Effector CD8-positive, alpha-beta T cell (primary cell): ENCODE data around the gene FCAR.
"Not testable (repeated sequence)": the region's sequence is repeated elsewhere in the genome, so short reads cannot be mapped to it uniquely, and the experiment has no call there.

Experiments
- DNase-seq: peaks from one replicate; lab custom pipeline; 2025; lab: John Stamatoyannopoulos, UW
- total RNA-seq, 4 experiments: gene quantifications; one replicate each; lab custom pipeline; 2026; lab: John Stamatoyannopoulos, UW

Gene FCAR
- 0 reads per million in 4 experiments for total RNA-seq

DNA sequence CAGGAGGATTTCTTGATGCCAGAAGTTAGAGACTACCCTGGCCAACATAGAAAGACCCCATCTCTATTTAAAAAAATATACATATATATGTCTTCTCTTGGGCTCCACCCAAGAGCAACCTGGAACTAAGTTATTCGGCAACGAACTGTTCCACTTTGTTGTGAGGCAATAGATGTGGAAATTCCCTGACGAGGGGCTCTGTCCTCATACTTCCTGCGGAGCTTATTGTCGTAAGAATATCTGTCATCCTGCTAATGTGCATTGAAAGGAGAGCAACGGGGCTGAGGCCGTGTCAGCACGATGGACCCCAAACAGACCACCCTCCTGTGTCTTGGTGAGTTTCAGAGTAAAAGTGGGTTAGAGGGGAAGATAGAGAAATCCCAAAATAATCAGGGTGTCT is at the start of gene FCAR:
Gene FCAR (plus strand): TSS at position 246 of the 400 bp plus-strand sequence. CDS start 55 bp downstream, at position 301.
- DNase-seq = no peak

DNA sequence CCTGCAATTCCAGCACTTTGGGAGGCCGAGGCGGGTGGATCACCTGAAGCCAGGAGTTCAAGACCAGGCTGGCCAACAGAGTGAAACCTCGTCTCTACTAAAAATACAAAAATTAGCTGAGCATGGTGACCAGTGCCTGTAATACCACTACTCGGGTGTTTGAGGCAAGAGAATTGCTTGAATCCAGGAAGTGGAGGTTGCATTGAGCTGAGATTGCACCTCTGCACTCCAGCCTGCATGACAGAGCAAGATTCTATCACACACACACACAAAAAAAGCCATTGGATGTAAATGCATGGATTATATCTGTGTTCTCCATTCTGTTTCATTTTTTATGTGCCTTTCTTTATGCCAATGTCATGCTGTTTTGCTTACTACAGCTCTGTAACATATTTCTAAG is 49.6 kb upstream of the FCAR start:
- DNase-seq = not testable (repeated sequence)

DNA sequence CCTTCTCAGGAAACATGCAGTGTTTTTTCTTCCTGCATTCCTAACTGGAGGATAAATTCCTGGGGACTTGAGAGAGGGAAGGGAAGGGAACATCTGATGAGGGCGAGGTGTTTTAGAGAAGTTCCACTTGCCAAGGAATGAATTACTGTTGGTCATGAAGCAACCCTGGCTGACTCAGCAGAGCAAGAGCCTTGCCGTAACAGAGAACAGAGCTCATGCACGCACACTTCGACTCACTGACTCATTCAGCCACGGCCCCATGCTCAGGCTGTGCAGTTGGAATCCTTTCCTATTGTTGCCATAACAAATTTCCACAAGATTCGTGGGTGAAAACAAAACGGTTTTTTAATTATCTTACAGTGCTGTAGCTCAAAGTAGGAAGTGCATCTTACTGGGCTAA is 48.7 kb upstream of the FCAR start:
- DNase-seq = not testable (repeated sequence)

DNA sequence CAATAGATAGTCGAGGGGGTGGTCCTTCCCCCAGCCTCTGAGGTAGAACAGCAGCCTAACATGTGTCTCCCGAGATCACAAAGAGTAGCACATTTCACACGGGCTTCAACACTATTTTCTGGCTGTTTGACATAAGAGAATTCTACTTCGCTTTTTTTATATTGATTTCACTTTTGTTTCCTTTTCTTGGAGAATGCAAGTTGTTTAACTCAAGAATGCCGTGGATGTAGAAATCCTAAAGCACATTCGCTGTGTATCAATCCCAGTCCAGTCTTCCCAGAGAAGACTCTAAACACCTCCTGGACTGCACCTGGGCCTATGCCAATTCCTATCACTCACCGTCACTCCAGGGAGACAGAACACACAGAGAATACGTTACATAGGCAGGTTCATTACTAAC is 46.0 kb upstream of the FCAR start:
- DNase-seq = not testable (repeated sequence)

DNA sequence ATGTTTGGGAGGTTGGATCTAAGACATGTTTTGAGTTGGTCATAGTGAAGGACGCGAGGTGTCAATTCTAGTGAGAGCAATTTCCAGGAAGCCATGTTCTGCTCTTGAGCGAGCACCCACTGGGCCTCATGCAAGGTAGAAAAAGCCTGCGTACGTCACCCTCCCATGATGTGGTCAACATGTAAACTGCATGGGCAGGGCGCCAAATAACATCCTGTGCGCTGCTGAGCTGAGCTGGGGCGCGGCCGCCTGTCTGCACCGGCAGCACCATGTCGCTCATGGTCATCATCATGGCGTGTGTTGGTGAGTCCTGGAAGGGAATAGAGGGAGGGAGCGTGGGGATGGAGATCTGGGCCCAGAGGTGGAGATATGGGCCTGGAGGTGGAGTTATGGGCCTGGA is 41.5 kb upstream of the FCAR start, which contains the start of gene KIR2DS4:
Gene KIR2DS4 (plus strand): TSS at position 181 of the 400 bp plus-strand sequence.
- DNase-seq = not testable (repeated sequence)

DNA sequence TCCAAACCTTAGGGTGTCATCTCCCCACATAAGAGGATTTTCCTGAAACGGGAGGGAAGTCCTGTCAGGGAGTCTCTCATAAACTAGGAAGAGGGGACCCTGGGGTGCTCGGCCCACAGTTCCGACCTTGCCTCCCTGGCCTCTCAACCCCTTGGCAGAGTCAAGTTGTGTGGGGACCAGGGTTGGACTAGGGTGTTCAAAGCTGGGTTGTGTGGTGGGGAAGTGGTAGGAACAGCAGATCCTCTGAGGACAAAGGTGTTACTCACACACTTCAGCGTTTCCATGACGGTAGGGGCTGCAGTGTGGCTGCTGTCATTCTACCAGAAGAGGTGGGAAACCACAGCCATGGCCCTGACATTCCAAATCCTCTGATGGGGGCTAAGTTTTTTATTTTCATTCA is 38.9 kb upstream of the FCAR start:
- not testable (repeated sequence) for DNase-seq

DNA sequence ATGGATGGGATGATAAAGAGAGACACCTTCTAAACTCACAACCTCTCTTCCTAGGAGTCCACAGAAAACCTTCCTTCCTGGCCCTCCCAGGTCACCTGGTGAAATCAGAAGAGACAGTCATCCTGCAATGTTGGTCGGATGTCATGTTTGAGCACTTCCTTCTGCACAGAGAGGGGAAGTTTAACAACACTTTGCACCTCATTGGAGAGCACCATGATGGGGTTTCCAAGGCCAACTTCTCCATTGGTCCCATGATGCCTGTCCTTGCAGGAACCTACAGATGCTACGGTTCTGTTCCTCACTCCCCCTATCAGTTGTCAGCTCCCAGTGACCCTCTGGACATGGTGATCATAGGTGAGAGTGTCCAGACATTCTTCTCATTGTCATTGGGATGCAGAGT is 36.5 kb upstream of the FCAR start:
- DNase-seq = not testable (repeated sequence)

DNA sequence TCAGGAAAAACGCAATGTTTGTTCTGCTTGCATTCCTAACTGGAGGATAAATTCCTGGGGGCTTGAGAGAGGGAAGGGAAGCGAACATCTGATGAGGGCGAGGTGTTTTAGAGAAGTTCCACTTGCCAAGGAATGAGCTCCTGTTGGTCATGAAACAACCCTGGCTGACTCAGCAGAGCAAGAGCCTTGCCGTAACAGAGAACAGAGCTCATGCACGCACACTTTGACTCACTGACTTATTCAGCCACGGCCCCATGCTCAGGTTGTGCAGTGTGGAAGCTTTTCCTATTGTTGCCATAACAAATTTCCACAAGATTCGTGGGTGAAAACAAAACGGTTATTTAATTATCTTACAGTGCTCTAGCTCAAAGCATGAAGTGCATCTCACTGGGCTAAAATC is 30.9 kb upstream of the FCAR start:
- not testable (repeated sequence) for DNase-seq

DNA sequence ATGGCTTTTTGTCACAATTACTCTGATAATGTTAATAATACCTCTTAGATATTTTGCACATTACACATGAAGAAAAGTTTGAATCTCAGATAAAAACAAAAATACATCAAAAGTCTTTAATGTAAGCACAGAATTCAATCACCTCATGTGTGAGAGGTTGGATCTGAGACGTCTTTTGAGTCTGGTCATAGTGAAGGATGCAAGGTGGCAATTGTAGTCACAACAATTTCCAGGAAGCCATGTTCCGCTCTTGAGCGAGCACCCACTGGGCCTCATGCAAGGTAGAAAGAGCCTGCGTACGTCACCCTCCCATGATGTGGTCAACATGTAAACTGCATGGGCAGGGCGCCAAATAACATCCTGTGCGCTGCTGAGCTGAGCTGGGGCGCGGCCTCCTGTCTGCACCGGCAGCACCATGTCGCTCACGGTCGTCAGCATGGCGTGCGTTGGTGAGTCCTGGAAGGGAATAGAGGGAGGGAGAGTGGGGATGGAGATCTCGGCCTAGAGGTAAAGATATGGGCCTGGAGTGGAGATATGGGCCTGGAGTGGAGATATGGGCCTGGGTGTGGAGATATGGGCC is 23.9 kb upstream of the FCAR start, which contains the start of gene KIR3DL2:
Gene KIR3DL2 (plus strand): TSS at position 383 of the 580 bp plus-strand sequence. CDS start 33 bp downstream, at position 416.
- DNase-seq = not testable (repeated sequence)

DNA sequence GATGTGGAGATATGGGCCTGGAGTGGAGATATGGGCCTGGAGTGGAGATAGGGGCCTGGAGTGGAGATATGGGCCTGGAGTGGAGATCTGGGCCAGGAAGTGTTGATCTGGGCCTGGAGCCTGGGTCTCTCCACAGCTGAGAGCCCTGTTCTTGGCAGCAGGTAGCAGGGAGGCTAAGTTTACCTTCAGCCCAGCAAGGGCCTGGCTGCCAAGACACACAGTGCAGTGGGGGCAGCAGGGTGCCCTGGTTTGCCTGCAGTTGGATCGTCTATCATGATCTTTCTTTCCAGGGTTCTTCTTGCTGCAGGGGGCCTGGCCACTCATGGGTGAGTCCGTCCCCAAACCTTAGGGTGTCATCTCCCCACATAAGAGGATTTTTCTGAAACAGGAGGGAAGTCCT is 23.1 kb upstream of the FCAR start:
- no peak for DNase-seq

DNA sequence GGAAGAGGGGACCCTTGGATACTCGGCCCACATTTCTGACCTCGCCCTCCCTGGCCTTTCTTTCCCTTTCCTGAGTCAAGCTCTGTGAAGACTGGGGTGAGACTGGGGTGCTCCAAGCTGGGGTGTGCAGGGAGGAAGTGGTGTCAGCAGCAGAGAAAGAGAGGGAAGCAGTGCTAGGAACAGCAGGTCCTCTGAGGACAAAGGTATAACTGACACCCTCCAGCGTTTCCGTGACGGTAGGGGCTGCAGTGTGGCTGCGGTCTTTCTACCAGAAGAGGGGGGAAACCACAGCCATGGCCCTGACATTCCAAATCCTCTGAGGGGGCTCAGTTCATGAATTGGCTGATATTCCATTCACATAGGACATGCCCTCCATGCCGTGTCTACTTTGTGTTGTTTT is 22.7 kb upstream of the FCAR start:
- DNase-seq = no peak

DNA sequence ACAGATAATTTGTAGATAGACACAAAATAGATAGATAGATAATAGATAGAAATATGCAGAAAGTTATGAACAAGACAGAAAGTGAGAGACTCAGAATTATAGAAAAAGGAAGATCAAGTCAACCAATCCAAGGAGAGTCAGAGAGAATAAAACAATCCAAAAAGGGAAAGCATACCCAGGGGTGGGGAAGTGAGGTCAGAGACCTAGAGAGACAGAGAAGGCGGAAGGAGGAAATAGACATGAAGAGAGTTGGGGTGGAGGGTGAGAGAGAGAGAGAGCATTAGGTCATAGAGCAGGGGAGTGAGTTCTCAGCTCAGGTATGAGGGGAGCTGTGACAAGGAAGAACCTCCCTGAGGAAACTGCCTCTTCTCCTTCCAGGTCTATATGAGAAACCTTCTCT is 18.8 kb upstream of the FCAR start:
- DNase-seq = not testable (repeated sequence)

DNA sequence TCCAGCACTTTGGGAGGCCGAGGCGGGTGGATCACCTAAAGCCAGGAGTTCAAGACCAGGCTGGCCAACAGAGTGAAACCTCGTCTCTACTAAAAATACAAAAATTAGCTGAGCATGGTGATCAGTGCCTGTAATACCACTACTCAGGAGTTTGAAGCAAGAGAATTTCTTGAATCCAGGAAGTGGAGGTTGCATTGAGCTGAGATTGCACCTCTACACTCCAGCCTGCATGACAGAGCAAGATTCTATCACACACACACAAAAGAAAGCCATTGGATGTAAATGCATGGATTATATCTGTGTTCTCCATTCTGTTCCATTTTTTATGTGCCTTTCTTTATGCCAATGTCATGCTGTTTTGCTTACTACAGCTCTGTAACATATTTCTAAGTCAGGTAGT is 15.6 kb upstream of the FCAR start:
- DNase-seq = not testable (repeated sequence)

DNA sequence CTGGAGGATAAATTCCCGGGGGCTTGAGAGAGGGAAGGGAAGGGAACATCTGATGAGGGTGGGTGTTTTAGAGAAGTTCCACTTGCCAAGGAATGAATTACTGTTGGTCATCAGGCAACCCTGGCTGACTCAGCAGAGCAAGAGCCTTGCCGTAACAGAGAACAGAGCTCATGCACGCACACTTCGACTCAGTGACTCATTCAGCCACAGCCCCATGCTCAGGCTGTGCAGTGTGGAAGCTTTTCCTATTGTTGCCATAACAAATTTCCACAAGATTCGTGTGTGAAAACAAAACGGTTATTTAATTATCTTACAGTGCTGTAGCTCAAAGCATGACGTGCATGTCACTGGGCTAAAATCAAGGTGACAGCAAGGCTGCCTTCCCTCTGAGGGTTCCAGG is 14.6 kb upstream of the FCAR start:
- not testable (repeated sequence) for DNase-seq

DNA sequence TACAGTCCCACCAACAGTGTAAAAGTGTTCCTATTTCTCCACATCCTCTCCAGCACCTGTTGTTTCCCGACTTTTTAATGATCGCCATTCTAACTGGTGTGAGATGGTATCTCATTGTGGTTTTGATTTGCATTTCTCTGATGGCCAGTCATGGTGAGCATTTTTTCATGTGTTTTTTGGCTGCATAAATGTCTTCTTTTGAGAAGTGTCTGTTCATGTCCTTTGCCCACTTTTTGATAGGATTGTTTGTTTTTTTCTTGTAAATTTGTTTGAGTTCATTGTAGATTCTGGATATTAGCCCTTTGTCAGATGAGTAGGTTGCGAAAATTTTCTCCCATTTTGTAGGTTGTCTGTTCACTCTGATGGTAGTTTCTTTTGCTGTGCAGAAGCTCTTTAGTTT is 10.6 kb upstream of the FCAR start:
- not testable (repeated sequence) for DNase-seq

DNA sequence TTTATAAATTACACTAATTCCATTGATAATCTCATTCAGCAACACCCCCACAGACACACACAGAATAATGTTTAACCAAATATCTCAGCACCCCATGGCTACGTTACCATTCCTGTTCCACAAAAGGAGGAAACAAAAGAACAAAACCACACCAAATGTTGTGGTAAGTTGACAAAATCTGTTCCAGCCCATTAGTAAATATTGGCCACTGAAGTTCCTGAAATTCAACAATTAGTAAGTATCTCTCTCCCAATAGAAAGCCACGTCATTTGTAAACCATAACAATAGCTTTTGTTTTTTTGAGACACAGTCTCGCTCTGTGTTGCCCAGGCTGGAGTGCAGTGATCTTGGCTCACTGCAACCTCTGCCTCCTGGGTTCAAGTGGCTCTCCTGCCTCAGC is 2.3 kb upstream of the FCAR start:
- no peak for DNase-seq

DNA sequence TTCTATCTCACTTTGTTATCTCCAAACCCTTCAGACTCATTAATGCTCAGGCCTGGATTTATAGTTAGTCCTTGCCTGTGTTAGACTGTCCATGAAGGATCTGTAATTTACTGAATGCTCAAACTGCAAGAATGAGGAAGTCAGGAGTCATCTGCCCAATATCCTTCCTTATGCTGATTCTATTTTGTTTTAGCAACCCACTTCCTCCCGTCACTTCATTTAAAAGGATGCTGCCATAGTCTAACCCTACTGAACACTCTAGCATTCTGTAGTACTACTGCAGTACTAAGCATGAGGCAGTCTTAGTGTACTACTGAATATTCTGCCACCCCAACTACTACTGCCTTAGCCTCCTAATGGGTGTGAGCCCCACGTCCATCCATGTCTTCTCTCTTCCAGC is 1.5 kb downstream of the FCAR start:
- DNase-seq = no peak

DNA sequence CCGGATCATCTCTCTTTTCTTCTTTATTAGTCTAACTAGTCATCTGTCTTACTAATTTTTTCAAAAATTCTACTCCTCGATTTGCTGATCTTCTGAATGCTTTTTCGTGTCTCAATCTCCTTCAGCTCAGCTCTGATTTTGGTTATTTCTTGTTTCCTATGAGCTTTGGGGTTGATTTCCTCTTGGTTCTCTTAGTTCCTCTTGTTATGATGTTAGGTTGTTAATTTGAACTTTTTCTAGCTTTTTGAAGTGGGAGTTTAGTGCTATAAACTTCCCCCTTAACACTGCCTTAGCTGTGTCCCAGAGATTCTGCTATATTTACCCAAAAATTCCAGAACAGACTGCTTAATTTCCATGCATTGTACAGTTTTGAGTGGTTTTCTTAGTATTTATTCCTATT is 3.4 kb downstream of the FCAR start:
- no peak for DNase-seq

DNA sequence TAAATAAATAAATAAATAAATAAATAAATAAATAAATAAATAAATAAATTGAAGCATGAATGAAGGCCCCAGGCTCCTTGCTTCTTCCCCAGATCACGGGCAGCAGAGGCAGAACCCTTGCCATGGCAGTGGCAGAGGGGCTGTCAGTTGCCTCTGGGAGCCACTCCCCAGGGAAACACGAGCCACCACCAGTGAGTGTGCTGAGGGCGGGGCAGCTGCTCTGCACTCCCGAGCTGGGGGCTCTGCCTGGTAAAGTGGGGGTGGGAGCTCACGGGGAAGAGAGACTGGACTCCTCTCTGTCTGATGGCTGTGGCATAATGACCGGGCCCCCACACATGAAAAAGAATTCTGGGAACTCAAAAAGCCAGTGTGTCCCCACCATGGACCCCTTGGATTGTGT is 7.8 kb downstream of the FCAR start:
- DNase-seq = no peak

DNA sequence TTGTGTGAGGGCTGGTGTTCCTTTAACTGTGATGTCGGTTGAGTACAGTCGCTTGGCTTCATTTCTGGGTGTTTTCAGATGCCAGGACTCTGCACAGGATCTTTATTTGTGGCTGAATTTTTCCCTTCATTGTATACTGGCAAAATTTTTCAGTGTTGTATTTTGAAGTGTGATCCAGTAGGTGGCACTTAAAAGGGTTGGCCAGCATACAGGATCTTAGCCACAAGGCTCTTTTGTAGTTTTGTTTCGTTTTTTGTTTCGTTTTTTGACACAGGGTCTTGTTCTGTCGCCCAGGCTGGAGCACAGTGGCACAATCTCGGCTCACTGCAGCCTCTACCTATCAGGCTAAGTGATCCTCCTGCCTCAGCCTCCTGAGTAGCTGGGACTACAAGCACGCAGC is 8.7 kb downstream of the FCAR start:
- DNase-seq = no peak

DNA sequence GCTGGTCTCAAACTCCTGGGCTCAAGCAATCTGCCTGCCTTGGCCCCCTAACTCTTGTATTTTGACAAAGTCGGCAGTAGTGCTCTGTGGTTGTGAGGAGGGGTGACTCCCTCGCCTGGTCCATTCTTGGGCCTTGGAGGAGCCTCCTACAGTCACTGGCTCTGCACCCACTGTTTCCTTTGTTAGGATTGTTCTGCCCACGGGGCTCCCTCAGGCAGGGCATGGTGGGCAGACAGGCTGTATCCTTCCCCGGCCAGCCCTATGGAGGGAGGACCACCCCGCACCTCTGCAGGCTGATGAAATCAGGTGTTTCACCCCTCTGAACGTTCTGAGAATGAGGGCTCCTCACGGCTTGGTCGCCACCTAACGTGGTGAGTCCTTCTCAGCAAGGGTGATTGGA is 9.2 kb downstream of the FCAR start:
- DNase-seq = no peak

DNA sequence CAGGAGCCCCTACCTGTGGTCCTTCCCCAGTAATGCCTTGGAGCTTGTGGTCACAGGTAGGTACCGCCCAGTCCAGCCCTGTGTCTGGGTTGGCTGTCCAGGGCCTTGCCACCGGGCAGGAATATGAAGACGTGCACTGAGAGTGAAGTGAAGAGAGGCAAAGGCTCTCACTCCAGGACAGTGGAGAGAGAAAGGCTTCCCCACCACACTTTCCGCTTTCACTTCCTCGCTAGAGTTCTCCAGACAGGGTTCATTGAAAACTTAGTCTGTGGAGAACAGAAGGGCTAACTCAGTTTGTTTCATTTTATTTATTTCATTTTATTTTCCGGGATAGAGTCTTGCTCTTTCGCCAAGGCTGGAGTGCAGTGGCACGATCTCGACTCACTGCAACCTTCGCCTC is 14.2 kb downstream of the FCAR start:
- no peak for DNase-seq

DNA sequence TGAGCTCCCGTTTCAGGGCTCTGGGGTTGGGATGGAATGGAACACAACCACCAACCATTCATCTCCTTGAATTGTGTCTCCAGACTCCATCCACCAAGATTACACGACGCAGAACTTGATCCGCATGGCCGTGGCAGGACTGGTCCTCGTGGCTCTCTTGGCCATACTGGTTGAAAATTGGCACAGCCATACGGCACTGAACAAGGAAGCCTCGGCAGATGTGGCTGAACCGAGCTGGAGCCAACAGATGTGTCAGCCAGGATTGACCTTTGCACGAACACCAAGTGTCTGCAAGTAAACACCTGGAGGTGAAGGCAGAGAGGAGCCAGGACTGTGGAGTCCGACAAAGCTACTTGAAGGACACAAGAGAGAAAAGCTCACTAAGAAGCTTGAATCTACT is 15.5 kb downstream of the FCAR start:
- DNase-seq = no peak

DNA sequence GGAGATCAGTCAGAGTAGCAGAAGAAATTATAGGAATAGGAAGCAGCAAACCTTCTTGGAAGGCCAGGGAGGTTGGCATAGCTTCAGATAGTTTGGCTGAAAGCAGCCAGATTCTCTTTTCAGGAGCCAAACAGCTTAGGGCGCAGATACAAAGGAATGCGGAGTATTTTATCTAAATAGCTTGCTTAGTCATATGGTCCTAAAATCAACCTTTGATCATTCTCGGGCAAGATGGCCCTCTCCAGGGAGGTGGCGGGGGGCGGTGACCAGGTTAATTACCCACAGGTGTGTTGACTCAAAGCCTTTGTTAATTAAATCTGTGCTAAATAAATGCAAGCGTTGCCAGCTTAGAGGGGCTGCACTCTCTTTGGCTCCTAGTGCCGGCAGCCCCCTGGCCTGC is 19.4 kb downstream of the FCAR start:
- no peak for DNase-seq
